ENCODE data around the gene HSPB1.
"Not testable (repeated sequence)": the region's sequence is repeated elsewhere in the genome, so short reads cannot be mapped to it uniquely, and the experiment has no call there.

The HSPB1 gene

DNA sequence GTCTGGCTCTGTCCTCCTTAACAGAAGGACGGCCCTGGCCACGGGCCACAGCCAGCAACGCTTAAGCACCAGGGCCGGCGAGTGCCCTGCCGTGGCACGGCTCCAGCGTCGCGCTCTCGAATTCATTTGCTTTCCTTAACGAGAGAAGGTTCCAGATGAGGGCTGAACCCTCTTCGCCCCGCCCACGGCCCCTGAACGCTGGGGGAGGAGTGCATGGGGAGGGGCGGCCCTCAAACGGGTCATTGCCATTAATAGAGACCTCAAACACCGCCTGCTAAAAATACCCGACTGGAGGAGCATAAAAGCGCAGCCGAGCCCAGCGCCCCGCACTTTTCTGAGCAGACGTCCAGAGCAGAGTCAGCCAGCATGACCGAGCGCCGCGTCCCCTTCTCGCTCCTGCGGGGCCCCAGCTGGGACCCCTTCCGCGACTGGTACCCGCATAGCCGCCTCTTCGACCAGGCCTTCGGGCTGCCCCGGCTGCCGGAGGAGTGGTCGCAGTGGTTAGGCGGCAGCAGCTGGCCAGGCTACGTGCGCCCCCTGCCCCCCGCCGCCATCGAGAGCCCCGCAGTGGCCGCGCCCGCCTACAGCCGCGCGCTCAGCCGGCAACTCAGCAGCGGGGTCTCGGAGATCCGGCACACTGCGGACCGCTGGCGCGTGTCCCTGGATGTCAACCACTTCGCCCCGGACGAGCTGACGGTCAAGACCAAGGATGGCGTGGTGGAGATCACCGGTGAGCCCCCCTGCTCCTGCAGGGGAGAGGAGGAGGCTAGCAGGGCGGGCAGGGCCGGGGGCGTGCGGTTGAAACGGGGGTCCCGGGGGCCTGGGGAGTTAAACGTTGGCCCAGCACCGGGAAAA lies at the start of gene HSPB1:
HSPB1 (plus strand) TSS at position 327 of the 855 bp plus-strand sequence; CDS start at position 367, 40 bp downstream.
- peak; percentile 91 for DNase-seq (ENCODE audit: low spot score)

DNA sequence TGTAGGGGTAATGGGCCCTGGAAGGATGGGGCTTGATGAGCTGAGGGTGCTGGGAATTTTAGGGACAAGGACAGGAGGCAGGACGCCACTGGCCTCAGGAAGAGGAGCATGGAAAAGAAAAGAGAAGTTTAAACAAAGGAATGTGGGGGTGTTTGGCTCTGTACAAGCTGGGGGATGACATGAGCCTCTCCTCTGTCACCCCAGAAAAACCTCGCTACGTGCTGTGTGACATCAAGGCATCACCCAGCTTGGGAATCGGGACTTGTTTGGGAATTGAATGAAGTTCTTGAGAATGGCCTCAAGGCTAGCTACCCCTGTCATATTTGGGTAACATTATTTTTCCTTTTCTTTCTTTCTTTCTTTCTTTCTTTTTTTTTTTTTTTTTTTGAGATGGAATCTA lies 47.7 kb upstream of the HSPB1 start:
- DNase-seq (ENCODE audit: low spot score), result no peak

GRCh38 chr7:76257973-76258372 lies 44.5 kb upstream of the HSPB1 start:
- no peak for DNase-seq (ENCODE audit: low spot score)

- no peak for DNase-seq (ENCODE audit: low spot score)
Measured at GRCh38 chr7:76259124-76260093, 43.1 kb upstream of the HSPB1 start.

- peak; percentile 79 for DNase-seq (ENCODE audit: low spot score)
Measured at GRCh38 chr7:76260171-76260703, 42.2 kb upstream of the HSPB1 start.

DNA sequence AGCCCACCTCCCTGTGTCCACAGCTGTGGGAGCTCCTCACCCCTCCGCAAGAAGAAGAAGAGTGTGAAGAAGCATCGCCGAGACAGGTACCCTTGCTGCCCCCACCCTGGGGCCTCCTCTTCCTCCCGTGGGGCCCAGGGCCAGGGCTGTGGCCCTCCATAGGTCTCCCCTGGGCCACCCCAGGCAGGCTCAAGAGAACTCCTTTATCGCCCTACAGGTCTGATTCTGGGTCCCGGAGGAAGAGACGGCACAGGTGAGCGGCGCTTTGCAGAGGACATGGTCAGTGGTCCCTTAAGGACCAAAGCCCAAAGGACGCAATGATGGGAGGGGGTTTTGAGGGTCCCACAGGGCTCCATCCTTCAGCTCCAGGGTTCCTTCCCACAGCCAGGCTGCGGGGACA lies 41.1 kb upstream of the HSPB1 start:
- no peak for DNase-seq (ENCODE audit: low spot score)

DNA sequence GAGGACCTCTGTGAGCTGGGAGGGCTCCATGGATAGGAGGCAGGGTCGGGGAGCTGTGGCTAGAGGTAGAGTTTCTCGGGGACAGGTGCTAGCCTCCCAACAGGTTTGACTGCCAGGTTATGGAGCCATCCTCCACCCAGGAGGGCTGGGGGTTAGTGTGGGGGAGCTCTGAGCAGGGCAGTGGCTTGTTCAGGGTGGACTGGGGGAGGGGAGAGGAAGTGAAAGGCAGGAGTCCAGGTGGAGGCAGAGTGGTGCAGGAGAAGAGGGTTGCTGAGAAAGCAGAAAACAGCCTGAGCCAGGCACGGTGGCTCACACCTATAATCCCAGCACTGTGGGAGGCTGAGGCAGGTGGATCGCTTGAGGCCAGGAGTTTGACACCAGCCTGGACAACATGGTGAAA lies 40.5 kb upstream of the HSPB1 start:
- no peak for DNase-seq (ENCODE audit: low spot score)

GRCh38 chr7:76262683-76263402 lies 39.6 kb upstream of the HSPB1 start:
- DNase-seq (ENCODE audit: low spot score), result peak; percentile 67

- no peak for DNase-seq (ENCODE audit: low spot score)
Measured at GRCh38 chr7:76265299-76265698, 37.2 kb upstream of the HSPB1 start.

DNA sequence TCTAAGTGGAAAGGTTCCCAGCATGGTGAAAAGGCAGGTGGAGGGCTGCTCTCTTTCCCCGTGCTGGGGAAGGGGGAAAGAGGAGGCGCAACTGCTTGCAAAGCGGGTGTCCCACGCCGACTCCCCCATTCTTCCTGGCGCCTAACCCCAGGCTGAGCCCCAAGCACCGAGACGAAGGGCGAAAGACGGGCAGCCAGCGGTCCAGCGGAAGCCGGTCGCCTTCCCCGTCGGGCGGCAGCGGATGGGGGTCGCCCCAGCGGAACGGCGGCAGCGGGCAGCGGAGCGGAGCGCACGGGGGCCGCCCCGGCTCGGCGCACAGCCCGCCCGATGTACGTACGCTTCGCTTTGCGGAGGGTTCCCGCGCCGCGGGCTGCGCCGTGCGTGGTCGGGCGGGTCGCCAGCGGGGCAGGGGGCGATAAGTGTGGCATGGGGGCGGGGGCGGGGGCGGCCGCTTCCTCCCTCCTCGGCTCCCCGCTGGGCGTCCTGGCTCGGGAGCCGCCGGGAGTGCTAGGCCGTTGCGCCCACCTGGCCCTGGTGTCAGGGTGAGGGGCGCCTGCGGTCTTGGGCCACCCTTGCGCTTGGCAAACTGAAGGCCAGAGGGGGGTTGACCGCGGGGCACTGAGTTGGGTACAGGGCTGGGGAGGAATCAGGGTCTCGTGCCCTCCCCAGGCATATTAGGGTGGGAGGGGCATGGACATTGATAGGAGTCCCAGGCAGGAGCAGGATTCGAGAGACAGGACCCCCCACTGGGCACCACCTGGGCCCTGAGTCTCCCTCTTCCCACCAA lies 35.2 kb upstream of the HSPB1 start:
- DNase-seq (ENCODE audit: low spot score), result no peak

DNA sequence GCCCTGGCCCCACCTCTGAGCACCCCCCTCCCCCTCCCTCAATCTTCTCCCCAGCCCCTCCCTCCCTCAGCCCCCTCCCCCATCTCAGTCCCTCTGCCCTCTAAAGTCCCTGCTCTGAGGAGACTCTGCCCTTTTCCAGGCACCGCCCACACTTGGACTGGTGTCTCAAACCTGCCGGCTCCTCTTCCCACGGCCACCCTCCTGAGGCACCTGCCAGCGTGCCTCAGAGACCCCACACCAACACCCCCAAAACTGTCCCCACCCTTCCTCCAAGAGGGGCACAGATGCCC lies 34.6 kb upstream of the HSPB1 start:
- no peak for DNase-seq (ENCODE audit: low spot score)

GRCh38 chr7:76268376-76268775 lies 34.1 kb upstream of the HSPB1 start:
- DNase-seq (ENCODE audit: low spot score), result no peak

GRCh38 chr7:76269895-76270294 lies 32.6 kb upstream of the HSPB1 start:
- DNase-seq (ENCODE audit: low spot score), result no peak

GRCh38 chr7:76271384-76271783 lies 31.1 kb upstream of the HSPB1 start:
- not testable (repeated sequence) for DNase-seq (ENCODE audit: low spot score)

GRCh38 chr7:76272142-76272541 lies 30.3 kb upstream of the HSPB1 start:
- no peak for DNase-seq (ENCODE audit: low spot score)

DNA sequence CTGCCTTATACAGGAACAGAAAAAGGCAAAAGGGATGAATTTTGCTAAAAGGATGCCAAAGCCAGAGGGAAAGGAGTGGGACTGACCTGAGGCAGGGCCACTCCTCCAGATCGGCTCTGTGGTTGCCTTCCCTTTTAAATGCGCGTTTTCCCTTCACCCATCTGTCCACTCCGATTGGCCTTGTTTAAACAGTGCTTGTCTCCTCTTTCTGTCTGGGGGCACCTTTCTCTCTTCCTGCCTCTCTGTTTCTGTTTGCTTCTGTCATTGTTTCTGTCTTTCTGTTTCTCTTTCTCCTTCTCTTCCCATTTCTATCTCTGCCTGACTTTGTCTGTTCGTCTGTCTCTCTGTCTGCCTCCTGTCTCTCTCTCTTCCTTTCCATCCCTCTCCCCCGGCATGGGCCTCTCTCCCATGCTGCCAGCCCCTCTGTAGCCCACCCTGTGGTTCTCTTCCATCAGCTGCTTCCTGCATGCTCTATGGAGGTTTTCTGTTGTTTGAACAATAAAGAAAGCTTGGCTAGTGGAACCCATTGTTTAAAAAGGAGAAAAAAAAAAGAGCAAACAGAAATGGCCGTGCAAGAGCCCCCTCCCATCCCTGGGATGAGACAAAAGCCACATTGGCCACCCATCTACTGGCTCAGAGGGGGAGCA lies 29.5 kb upstream of the HSPB1 start:
- no peak for DNase-seq (ENCODE audit: low spot score)

GRCh38 chr7:76273503-76273902 lies 29.0 kb upstream of the HSPB1 start:
- DNase-seq (ENCODE audit: low spot score), result no peak

DNA sequence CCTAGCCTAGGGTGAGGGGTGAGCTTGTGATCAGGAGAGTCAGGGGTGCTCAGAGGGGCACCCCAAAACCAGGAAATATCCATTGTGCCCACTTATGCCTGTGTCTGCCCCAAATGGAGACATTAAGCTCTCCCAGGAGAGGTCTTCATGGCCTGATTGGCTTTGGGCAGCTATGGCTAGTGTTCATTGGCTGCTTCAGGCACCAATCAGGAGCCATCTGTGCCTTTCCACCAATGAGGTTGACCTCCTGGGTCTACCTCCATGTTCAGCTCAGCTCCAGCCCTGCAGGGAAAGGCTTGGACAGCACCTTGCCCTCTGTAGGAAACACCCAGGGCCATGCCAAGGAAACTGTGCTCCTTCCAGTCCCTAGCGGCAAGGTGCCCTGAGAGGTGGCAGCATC lies 23.9 kb upstream of the HSPB1 start:
- DNase-seq (ENCODE audit: low spot score), result no peak

DNA sequence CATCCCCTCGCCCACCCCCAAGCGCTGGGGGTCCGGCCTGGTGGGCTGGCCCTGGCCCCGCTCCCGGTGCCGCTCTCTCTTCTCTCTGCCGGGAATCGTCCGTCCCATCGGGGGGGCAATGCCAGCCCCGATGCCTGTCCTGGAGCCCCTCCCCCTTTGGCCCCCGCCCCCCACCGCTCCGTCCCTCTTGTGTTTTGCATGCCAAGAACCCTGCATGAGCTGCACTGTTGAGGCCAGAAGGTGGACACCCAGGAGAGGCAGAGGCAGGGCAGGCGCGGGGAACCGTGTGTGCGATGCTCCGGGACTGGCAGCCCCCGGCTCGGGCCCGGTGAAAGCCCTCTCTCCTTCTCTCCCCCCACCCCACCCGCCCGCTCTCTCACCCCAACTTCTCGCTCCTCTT lies 22.1 kb upstream of the HSPB1 start:
- DNase-seq (ENCODE audit: low spot score), result no peak

DNA sequence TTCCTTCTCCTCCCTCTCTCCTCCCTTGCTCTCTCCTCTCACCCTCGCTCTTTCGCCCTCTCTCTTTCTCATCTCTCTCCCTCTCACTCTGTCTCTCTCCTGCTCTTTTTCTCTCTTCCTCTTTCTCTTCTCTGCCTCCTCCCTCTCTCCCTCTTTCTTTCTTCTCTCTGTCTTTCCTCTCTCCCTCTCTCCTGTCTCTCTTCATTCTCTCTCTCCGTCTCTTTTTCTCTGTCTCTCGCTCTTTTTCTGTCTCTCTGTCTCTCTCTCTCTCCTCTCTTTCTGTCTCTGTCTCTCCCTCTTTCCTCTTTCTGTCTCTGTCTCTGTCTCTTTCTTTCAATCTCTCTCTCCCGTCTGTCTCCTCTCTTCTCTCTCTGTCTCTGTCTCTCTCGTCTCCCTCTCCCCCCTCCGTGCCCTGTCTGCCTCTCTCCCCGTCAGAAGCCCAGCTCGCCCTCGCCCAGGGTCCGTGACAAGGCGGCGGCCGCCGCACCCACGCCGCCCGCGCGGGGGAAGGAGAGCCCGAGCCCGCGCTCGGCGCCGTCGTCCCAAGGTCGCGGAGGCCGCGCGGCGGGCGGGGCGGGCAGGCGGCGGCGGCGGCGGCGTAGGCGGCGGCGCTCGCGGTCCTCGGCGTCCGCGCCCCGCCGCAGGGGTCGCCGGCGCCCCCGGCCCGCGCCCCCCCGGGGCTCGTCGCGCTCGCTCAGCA lies 21.3 kb upstream of the HSPB1 start:
- no peak for DNase-seq (ENCODE audit: low spot score)
